HEK293 (cell line): ENCODE measurements around the gene SUCLA2.
A peak's percentile ranks its signal among the peaks of the same experiment; 100 is the strongest.

ENCODE experiments used
- EGR2 ChIP-seq: fragments of 450-650 bp; formaldehyde crosslinking; IDR thresholded peaks from 2 replicates; pipeline ENCODE4 v1.5.1; 2016; ENCODE audit warnings: low read depth, missing biosample characterization, missing genetic modification characterization
- GLI4 ChIP-seq: fragments of 450-650 bp; formaldehyde crosslinking; IDR thresholded peaks from 2 replicates; pipeline ENCODE4 v1.5.1; 2016; ENCODE audit warnings: missing biosample characterization, missing genetic modification characterization
- KLF16 ChIP-seq: fragments of 450-650 bp; formaldehyde crosslinking; IDR thresholded peaks from 2 replicates; pipeline ENCODE4 v1.5.1; 2017; ENCODE audit warnings: missing biosample characterization, missing genetic modification characterization
- KLF7 ChIP-seq: fragments of 450-650 bp; formaldehyde crosslinking; IDR thresholded peaks from 2 replicates; pipeline ENCODE4 v1.5.1; 2016; ENCODE audit warnings: missing biosample characterization, missing genetic modification characterization, borderline replicate concordance
- PRDM4 ChIP-seq: fragments of 450-650 bp; formaldehyde crosslinking; IDR thresholded peaks from 2 replicates; pipeline ENCODE4 v1.5.1; 2017; ENCODE audit warnings: missing biosample characterization, missing genetic modification characterization
- SETDB1 ChIP-seq: IDR thresholded peaks from one replicate; pipeline ENCODE4 v1.6.1; 2017; ENCODE audit warnings: mild to moderate bottlenecking, low read length, moderate library complexity, mixed read lengths; ENCODE audit not compliant: insufficient read length
- SP2 ChIP-seq: fragments of 450-650 bp; formaldehyde crosslinking; IDR thresholded peaks from 2 replicates; pipeline ENCODE4 v1.5.1; 2016; ENCODE audit warnings: missing biosample characterization, missing genetic modification characterization
- TCF7L2 ChIP-seq: IDR thresholded peaks from 2 replicates; pipeline ENCODE4 v1.6.1; 2011; ENCODE audit warnings: low read depth, mild to moderate bottlenecking, inconsistent platforms, low read length, moderate library complexity, borderline replicate concordance
- ZBTB26 ChIP-seq: fragments of 450-650 bp; formaldehyde crosslinking; optimal IDR thresholded peaks from 2 replicates; pipeline ENCODE3; 2016; ENCODE audit warnings: missing biosample characterization, mild to moderate bottlenecking, missing genetic modification characterization
- ZBTB49 ChIP-seq: fragments of 450-650 bp; formaldehyde crosslinking; IDR thresholded peaks from 2 replicates; pipeline ENCODE4 v1.5.1; 2016; ENCODE audit warnings: missing biosample characterization, missing genetic modification characterization, low read depth
- ZBTB8A ChIP-seq: fragments of 450-650 bp; formaldehyde crosslinking; IDR thresholded peaks from 2 replicates; pipeline ENCODE4 v1.5.1; 2016; ENCODE audit warnings: missing biosample characterization, missing genetic modification characterization
- ZEB2 ChIP-seq: fragments of 450-650 bp; formaldehyde crosslinking; IDR thresholded peaks from 2 replicates; pipeline ENCODE4 v1.5.1; 2016; ENCODE audit warnings: missing biosample characterization, missing genetic modification characterization
- ZNF24 ChIP-seq: fragments of 450-650 bp; formaldehyde crosslinking; IDR thresholded peaks from 2 replicates; pipeline ENCODE4 v1.5.1; 2016; ENCODE audit warnings: missing biosample characterization, missing genetic modification characterization
- ZNF621 ChIP-seq: fragments of 450-650 bp; formaldehyde crosslinking; IDR thresholded peaks from 2 replicates; pipeline ENCODE4 v1.5.1; 2017; ENCODE audit warnings: missing biosample characterization, missing genetic modification characterization
- ZNF626 ChIP-seq: fragments of 450-650 bp; sonication (Bioruptor Pico); formaldehyde crosslinking; IDR thresholded peaks from 2 replicates; pipeline ENCODE4 v1.5.1; 2018; ENCODE audit warnings: missing biosample characterization, missing genetic modification characterization, inconsistent platforms
- ZNF629 ChIP-seq: fragments of 450-650 bp; formaldehyde crosslinking; IDR thresholded peaks from 2 replicates; pipeline ENCODE4 v1.5.1; 2017; ENCODE audit warnings: missing biosample characterization, missing genetic modification characterization
- ZNF639 ChIP-seq: fragments of 450-650 bp; formaldehyde crosslinking; IDR thresholded peaks from 2 replicates; pipeline ENCODE4 v1.5.1; 2016; ENCODE audit warnings: missing biosample characterization, missing genetic modification characterization
- ZNF692 ChIP-seq: fragments of 450-650 bp; formaldehyde crosslinking; IDR thresholded peaks from 2 replicates; pipeline ENCODE4 v1.5.1; 2016; ENCODE audit warnings: missing biosample characterization, missing genetic modification characterization
- ZNF701 ChIP-seq: fragments of 450-650 bp; formaldehyde crosslinking; IDR thresholded peaks from 2 replicates; pipeline ENCODE4 v1.5.1; 2016; ENCODE audit warnings: missing biosample characterization, missing genetic modification characterization
- ZNF777 ChIP-seq: fragments of 450-650 bp; formaldehyde crosslinking; IDR thresholded peaks from 2 replicates; pipeline ENCODE4 v1.5.1; 2017; ENCODE audit warnings: missing biosample characterization, missing genetic modification characterization, borderline replicate concordance
- ZNF837 ChIP-seq: fragments of 450-650 bp; formaldehyde crosslinking; IDR thresholded peaks from 2 replicates; pipeline ENCODE4 v1.5.1; 2016; ENCODE audit warnings: missing biosample characterization, missing genetic modification characterization
- ZSCAN30 ChIP-seq: fragments of 450-650 bp; IDR thresholded peaks from 2 replicates; pipeline ENCODE4 v1.5.1; 2018; ENCODE audit warnings: missing biosample characterization, mild to moderate bottlenecking, missing genetic modification characterization, moderate library complexity
- TF ChIP-seq, protein P1 (sequence below): fragments of 450-650 bp; formaldehyde crosslinking; IDR thresholded peaks from 2 replicates; pipeline ENCODE4 v1.5.1; 2016; ENCODE audit warnings: missing biosample characterization, missing genetic modification characterization
- TF ChIP-seq, protein P2 (sequence below): fragments of 450-650 bp; formaldehyde crosslinking; IDR thresholded peaks from 2 replicates; pipeline ENCODE4 v1.5.1; 2016; ENCODE audit warnings: missing biosample characterization, missing genetic modification characterization

SUCLA2 gene

GRCh38 chr13:48037346-48038173 is 36.5 kb upstream of the SUCLA2 start, which contains the start of gene NUDT15 (continued):
- peak; percentile 76; the same call in 1 of the 2 replicates for TF ChIP-seq ZNF837 (tag by site-specific recombination)
- no peak; the same call in 1 of the 2 replicates for TF ChIP-seq KLF7 (tag by site-specific recombination)
- TF ChIP-seq, protein P1, sequence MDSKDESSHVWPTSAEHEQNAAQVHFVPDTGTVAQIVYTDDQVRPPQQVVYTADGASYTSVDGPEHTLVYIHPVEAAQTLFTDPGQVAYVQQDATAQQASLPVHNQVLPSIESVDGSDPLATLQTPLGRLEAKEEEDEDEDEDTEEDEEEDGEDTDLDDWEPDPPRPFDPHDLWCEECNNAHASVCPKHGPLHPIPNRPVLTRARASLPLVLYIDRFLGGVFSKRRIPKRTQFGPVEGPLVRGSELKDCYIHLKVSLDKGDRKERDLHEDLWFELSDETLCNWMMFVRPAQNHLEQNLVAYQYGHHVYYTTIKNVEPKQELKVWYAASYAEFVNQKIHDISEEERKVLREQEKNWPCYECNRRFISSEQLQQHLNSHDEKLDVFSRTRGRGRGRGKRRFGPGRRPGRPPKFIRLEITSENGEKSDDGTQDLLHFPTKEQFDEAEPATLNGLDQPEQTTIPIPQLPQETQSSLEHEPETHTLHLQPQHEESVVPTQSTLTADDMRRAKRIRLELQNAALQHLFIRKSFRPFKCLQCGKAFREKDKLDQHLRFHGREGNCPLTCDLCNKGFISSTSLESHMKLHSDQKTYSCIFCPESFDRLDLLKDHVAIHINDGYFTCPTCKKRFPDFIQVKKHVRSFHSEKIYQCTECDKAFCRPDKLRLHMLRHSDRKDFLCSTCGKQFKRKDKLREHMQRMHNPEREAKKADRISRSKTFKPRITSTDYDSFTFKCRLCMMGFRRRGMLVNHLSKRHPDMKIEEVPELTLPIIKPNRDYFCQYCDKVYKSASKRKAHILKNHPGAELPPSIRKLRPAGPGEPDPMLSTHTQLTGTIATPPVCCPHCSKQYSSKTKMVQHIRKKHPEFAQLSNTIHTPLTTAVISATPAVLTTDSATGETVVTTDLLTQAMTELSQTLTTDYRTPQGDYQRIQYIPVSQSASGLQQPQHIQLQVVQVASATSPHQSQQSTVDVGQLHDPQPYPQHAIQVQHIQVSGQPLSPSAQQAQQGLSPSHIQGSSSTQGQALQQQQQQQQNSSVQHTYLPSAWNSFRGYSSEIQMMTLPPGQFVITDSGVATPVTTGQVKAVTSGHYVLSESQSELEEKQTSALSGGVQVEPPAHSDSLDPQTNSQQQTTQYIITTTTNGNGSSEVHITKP (tag by site-specific recombination) = peak; percentile 71
- TF ChIP-seq ZBTB26 = peak; percentile 100
- TF ChIP-seq ZNF626 (tag by site-specific recombination) = no peak
- peak; percentile 78; the same call in 1 of the 2 replicates for TF ChIP-seq TCF7L2
- TF ChIP-seq ZNF24 (tag by site-specific recombination) = peak; percentile 73
- peak; percentile 18; the same call in 1 of the 2 replicates for TF ChIP-seq ZNF639 (tag by site-specific recombination)
- peak; percentile 96 for TF ChIP-seq ZEB2 (tag by site-specific recombination)
- no peak; the same call in 1 of the 2 replicates for TF ChIP-seq PRDM4 (tag by site-specific recombination)
- TF ChIP-seq GLI4 (tag by site-specific recombination) = 0 out of 2 replicates have a peak, but pooled peaks have one; percentile 10
- TF ChIP-seq ZNF701 (tag by site-specific recombination) = no peak
- TF ChIP-seq, protein P2, sequence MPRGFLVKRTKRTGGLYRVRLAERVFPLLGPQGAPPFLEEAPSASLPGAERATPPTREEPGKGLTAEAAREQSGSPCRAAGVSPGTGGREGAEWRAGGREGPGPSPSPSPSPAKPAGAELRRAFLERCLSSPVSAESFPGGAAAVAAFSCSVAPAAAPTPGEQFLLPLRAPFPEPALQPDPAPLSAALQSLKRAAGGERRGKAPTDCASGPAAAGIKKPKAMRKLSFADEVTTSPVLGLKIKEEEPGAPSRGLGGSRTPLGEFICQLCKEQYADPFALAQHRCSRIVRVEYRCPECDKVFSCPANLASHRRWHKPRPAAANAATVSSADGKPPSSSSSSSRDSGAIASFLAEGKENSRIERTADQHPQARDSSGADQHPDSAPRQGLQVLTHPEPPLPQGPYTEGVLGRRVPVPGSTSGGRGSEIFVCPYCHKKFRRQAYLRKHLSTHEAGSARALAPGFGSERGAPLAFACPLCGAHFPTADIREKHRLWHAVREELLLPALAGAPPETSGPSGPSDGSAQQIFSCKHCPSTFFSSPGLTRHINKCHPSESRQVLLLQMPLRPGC (tag by site-specific recombination) = peak; percentile 74
- TF ChIP-seq EGR2 = peak; percentile 59
- TF ChIP-seq SP2 = peak; percentile 86
- no peak for TF ChIP-seq ZNF621 (tag by site-specific recombination)
- TF ChIP-seq ZBTB8A (tag by site-specific recombination) = peak; percentile 66
- TF ChIP-seq KLF16 (tag by site-specific recombination) = 0 out of 2 replicates have a peak, but pooled peaks have one; percentile 67
- TF ChIP-seq ZSCAN30 (tag by site-specific recombination) = peak; percentile 58
- TF ChIP-seq ZNF629 (tag by site-specific recombination) = peak; percentile 95
- TF ChIP-seq ZNF777 (tag by site-specific recombination) = no peak
- 0 out of 2 replicates have a peak, but pooled peaks have one; percentile 36 for TF ChIP-seq ZNF692 (tag by site-specific recombination)
- no peak for TF ChIP-seq ZBTB49 (tag by site-specific recombination)
- peak; percentile 55 for TF ChIP-seq SETDB1
